Measurements from ENCODE around the gene IQCE. TPM values are rescaled to one million over a fixed set of nuclear protein-coding genes. Genes with fewer than 3 reads are reported as not detected.

The IQCE gene
- total and polyA plus RNA-seq, 2 experiments from 2014 or later = 14.7 to 14.9 TPM

DNA sequence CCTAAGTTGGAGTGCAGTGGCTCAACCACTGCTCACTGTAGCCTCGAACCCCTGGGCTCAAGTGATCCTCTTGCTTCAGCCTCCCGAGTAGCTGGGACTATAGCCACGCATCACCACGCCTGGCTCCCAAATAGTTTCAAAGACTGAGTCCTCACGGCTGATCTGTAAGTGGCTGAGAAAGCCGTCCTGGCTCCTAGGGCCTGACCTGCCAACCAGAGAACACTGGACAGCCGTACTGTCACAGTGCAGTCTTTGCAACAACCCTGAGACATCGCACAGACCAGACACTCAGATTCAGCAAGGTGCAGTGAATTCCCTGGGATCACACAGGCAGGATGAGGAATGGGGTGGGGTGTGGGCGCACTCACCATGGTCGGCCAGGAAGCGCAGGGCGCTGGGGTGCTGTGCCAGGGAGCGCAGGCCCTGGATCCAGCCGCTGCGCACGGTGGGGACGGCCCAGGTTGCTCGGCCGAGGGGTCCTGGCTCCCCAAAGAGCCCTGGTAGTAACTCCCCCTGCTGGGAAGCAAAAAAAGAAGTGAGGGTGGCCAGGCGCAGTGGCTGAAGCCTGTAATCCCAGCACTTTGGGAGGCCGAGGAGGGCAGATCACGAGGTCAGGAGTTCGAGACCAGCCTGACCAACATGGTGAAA lies 14.1 kb upstream of the IQCE start:
- Histone ChIP-seq H3K27ac (no peak overlapping the region), H3K9ac (no peak overlapping the region), H3K79me2 (ENCODE audit: insufficient read depth) (no peaks in the 10 kb centered on the region; the same call in 1 of the 2 replicates), H4K20me1 (ENCODE audit: insufficient read depth) (no peaks in the 10 kb centered on the region), H3F3A (ENCODE audit: insufficient read depth) (no peaks in the 10 kb centered on the region), H3K36me3 (ENCODE audit: low read depth) (no peaks in the 10 kb centered on the region; the same call in 1 of the 2 replicates), H3K4me2 (ENCODE audit: unreplicated experiment) (no peak overlapping the region), H3K9me2 (ENCODE audit: insufficient read depth) (no peaks in the 10 kb centered on the region), H3K9me3 (ENCODE audit: low read depth) (no peaks in the 10 kb centered on the region), H2AFZ (no peak overlapping the region), H3K4me3 (no peak overlapping the region), H3K4me1 (ENCODE audit: insufficient read depth) (no peaks in the 10 kb centered on the region), H3K27me3 (replicated peaks; ENCODE audit: insufficient read depth) (no peaks in the 10 kb centered on the region)
- in situ Hi-C loops (cut with MboI) = no loop called here
- WGBS, 2 experiments (ENCODE audit: low coverage in 1 of 2, low lambda C conversion rate in 2 of 2, missing lambda C conversion rate in 2 of 2) = 97 to 98% methylated on average over 20 to 23 of the region's 23 CpGs
- TF ChIP-seq EZH2 (IDR thresholded peaks at IDR 0.05; ENCODE audit: insufficient read depth, poor library complexity, severe bottlenecking) = no peak
- TF ChIP-seq EZH2phosphoT487 (IDR thresholded peaks at IDR 0.05; ENCODE audit: insufficient read depth, low read depth) = no peak
- DNase-seq = no peak

DNA sequence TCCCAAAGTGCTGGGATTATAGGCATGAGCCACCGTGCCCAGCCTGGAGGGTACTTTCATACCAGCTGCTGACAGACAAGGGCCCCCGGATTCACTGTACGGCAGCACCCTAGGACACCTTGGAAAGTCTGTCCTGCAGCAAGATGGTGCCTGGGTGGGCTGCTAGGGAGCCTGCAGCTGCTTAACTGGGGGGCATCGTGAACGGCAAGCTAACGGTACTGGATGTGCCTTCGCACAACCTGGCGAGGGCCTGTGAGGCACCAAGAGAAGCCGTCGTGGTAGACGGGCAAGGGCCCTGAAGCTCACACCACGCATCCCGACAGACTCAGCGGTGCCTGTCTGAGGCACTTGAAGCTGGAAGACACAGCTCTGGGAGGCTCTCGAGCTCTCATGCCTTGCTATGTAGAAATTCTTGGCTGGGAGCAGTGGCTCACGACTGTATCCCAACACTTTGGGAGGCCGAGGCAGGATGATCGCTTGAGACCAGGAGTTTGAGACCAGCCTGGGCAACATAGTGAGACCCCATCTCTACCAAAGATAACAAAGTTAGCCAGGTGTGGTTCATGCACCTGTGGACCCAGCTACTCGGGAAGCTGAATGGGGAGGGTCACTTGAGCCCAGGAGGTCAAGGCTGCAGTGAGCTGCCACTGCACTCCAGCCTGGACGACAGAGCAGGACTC lies 12.9 kb upstream of the IQCE start:
- no peak overlapping the region for H2AFZ ChIP-seq
- H3K9ac ChIP-seq = no peak overlapping the region
- DNase-seq = no peak
- H3K4me3 ChIP-seq = no peak overlapping the region
- H3K9me2 ChIP-seq (ENCODE audit: insufficient read depth) = no peaks in the 10 kb centered on the region
- H3K36me3 ChIP-seq (ENCODE audit: low read depth) = no peaks in the 10 kb centered on the region; the same call in 1 of the 2 replicates
- in situ Hi-C loops (cut with MboI) = no loop called here
- H3K9me3 ChIP-seq (ENCODE audit: low read depth) = no peaks in the 10 kb centered on the region
- no peaks in the 10 kb centered on the region; the same call in 1 of the 2 replicates for H3K79me2 ChIP-seq (ENCODE audit: insufficient read depth)
- TF ChIP-seq EZH2 (IDR thresholded peaks at IDR 0.05; ENCODE audit: insufficient read depth, poor library complexity, severe bottlenecking) (no peak), EZH2phosphoT487 (IDR thresholded peaks at IDR 0.05; ENCODE audit: insufficient read depth, low read depth) (no peak)
- 95% methylated on average over 20 of the region's 20 CpGs for WGBS, 2 experiments (ENCODE audit: low coverage in 1 of 2, low lambda C conversion rate in 2 of 2, missing lambda C conversion rate in 2 of 2)
- no peak overlapping the region for H3K4me2 ChIP-seq (ENCODE audit: unreplicated experiment)
- no peaks in the 10 kb centered on the region for H3F3A ChIP-seq (ENCODE audit: insufficient read depth)
- H3K27ac ChIP-seq = no peak overlapping the region
- no peaks in the 10 kb centered on the region for H4K20me1 ChIP-seq (ENCODE audit: insufficient read depth)
- no peaks in the 10 kb centered on the region for H3K27me3 ChIP-seq (replicated peaks; ENCODE audit: insufficient read depth)
- no peaks in the 10 kb centered on the region for H3K4me1 ChIP-seq (ENCODE audit: insufficient read depth)

GRCh38 chr7:2546776-2547586 lies 11.8 kb upstream of the IQCE start:
- H3F3A ChIP-seq (ENCODE audit: insufficient read depth) = no peaks in the 10 kb centered on the region
- no peak overlapping the region for H3K9ac ChIP-seq
- no peak overlapping the region for H3K4me2 ChIP-seq (ENCODE audit: unreplicated experiment)
- H3K79me2 ChIP-seq (ENCODE audit: insufficient read depth) = peaks cover 6% of the 10 kb centered on the region; the same call in 1 of the 2 replicates
- in situ Hi-C loops (cut with MboI) = no loop called here
- WGBS, 2 experiments (ENCODE audit: low coverage in 1 of 2, low lambda C conversion rate in 2 of 2, missing lambda C conversion rate in 2 of 2) = 93 to 96% methylated on average over 30 to 31 of the region's 31 CpGs
- TF ChIP-seq EZH2 (IDR thresholded peaks at IDR 0.05; ENCODE audit: insufficient read depth, poor library complexity, severe bottlenecking) = no peak
- TF ChIP-seq EZH2phosphoT487 (IDR thresholded peaks at IDR 0.05; ENCODE audit: insufficient read depth, low read depth) = no peak
- DNase-seq = no peak
- H3K27ac ChIP-seq = no peak overlapping the region
- H3K27me3 ChIP-seq (replicated peaks; ENCODE audit: insufficient read depth) = no peaks in the 10 kb centered on the region
- no peaks in the 10 kb centered on the region for H3K9me2 ChIP-seq (ENCODE audit: insufficient read depth)
- H3K9me3 ChIP-seq (ENCODE audit: low read depth) = no peaks in the 10 kb centered on the region
- H3K4me1 ChIP-seq (ENCODE audit: insufficient read depth) = no peaks in the 10 kb centered on the region
- H3K36me3 ChIP-seq (ENCODE audit: low read depth) = peaks cover 5% of the 10 kb centered on the region
- no peak overlapping the region for H2AFZ ChIP-seq
- no peaks in the 10 kb centered on the region for H4K20me1 ChIP-seq (ENCODE audit: insufficient read depth)
- H3K4me3 ChIP-seq = no peak overlapping the region

DNA sequence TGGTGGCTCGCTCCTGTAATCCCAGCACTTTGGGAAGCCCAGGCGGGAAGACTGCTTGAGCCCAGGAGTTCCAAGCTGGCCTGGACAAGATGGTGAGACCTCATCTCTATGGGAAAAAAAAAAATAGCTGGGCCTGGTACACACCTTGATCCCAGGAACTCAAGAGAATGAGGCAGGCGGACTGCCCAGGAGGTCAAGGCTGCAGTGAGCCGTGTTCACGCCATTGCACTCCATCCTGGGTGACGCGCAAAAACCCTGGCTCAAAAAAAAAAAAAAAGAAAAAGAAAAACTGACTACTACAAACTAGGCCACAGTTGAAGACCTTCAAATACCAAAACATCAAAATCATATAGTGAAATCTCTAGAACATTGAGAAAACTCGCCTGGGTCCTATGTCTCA lies 7.4 kb upstream of the IQCE start:
- no peaks in the 10 kb centered on the region for H4K20me1 ChIP-seq (ENCODE audit: insufficient read depth)
- no peak for DNase-seq
- H3K9ac ChIP-seq = no peak overlapping the region
- in situ Hi-C loops (cut with MboI) = no loop called here
- H3F3A ChIP-seq (ENCODE audit: insufficient read depth) = no peaks in the 10 kb centered on the region
- H3K9me3 ChIP-seq (ENCODE audit: low read depth) = no peaks in the 10 kb centered on the region
- H3K79me2 ChIP-seq (ENCODE audit: insufficient read depth) = peaks cover 33% of the 10 kb centered on the region
- H3K27me3 ChIP-seq (replicated peaks; ENCODE audit: insufficient read depth) = no peaks in the 10 kb centered on the region
- no peak overlapping the region for H3K4me2 ChIP-seq (ENCODE audit: unreplicated experiment)
- H2AFZ ChIP-seq = no peak overlapping the region
- peaks cover 5% of the 10 kb centered on the region for H3K36me3 ChIP-seq (ENCODE audit: low read depth)
- WGBS, 2 experiments (ENCODE audit: low coverage in 1 of 2, low lambda C conversion rate in 2 of 2, missing lambda C conversion rate in 2 of 2) = 98% methylated on average over 8 of the region's 8 CpGs
- no peaks in the 10 kb centered on the region for H3K9me2 ChIP-seq (ENCODE audit: insufficient read depth)
- H3K4me1 ChIP-seq (ENCODE audit: insufficient read depth) = peaks cover 15% of the 10 kb centered on the region; the same call in 1 of the 2 replicates
- TF ChIP-seq EZH2phosphoT487 (IDR thresholded peaks at IDR 0.05; ENCODE audit: insufficient read depth, low read depth) (no peak), EZH2 (IDR thresholded peaks at IDR 0.05; ENCODE audit: insufficient read depth, poor library complexity, severe bottlenecking) (no peak)
- no peak overlapping the region for H3K27ac ChIP-seq
- no peak overlapping the region for H3K4me3 ChIP-seq

Data from GM23248 (cell line).